CD4-positive, alpha-beta T cell (primary cell): ENCODE data around the gene PRAC1. TPM values are rescaled to one million over a fixed set of nuclear protein-coding genes. Genes with fewer than 3 reads are reported as not detected.

Experiments
- ATAC-seq: fragments of 200-7000 bp; cut with Tn5 transposase; one replicate; pipeline ENCODE4 v1.10.0; 2022; ENCODE audit warnings: mild to moderate bottlenecking; ENCODE audit not compliant: poor library complexity
- CTCF ChIA-PET: fragments of 350-600 bp; sonication (Branson Sonifier 250); formaldehyde crosslinking; loops from one replicate; lab custom pipeline; 2021; ENCODE audit warnings: antibody characterized with exemption, inconsistent platforms; lab: Charles Lee
- POLR2A ChIA-PET: fragments of 350-600 bp; sonication (Branson Sonifier 250); formaldehyde crosslinking; loops from one replicate; lab custom pipeline; 2021; ENCODE audit warnings: antibody characterized with exemption, inconsistent platforms; lab: Charles Lee
- DNase-seq, 14 experiments: peaks; one replicate each; pipeline ENCODE4 v3.0.0-alpha.2; 2013 to 2020; ENCODE audit warnings: mixed read lengths in 2 of 14
- H3K27ac ChIP-seq, 2 donors: one replicate each; pipeline versions ENCODE4 v1.5.1 to v1.7.0; 2013; ENCODE audit warnings: low read length in 2 of 2, low read depth in 1 of 2, mild to moderate bottlenecking in 1 of 2
- H3K27me3 ChIP-seq, 2 experiments: 1 replicate in 1 of 2; 2 replicates in 1 of 2; pipeline versions ENCODE4 v1.6.1 to v1.7.0; 2013; ENCODE audit warnings: low read length in 2 of 2, control low read depth in 1 of 2, mild to moderate bottlenecking in 1 of 2, moderate library complexity in 1 of 2; ENCODE audit not compliant: insufficient read depth in 2 of 2, control insufficient read depth in 1 of 2
- H3K36me3 ChIP-seq: one replicate; pipeline ENCODE4 v1.6.1; 2013; ENCODE audit warnings: low read length, control low read depth; ENCODE audit not compliant: insufficient read depth
- H3K4me1 ChIP-seq: one replicate; pipeline ENCODE4 v1.6.1; 2013; ENCODE audit warnings: low read length, control low read depth; ENCODE audit not compliant: insufficient read depth
- H3K4me3 ChIP-seq: one replicate; pipeline ENCODE4 v1.5.1; 2013; ENCODE audit warnings: mild to moderate bottlenecking, low read length, moderate library complexity
- H3K9me3 ChIP-seq, 2 experiments: 1 replicate in 1 of 2; 2 replicates in 1 of 2; pipeline versions ENCODE4 v1.6.1 to v1.7.0; 2013; ENCODE audit warnings: low read length in 2 of 2, mild to moderate bottlenecking in 2 of 2, control low read depth in 1 of 2, moderate library complexity in 1 of 2; ENCODE audit not compliant: control insufficient read depth in 1 of 2, insufficient read depth in 1 of 2
- H3K27ac Mint-ChIP-seq: one replicate; pipeline ENCODE4 v1.8.0; 2020; ENCODE audit warnings: mixed read lengths
- H3K27me3 Mint-ChIP-seq: one replicate; pipeline ENCODE4 v1.8.0; 2021; ENCODE audit warnings: mixed read lengths
- H3K36me3 Mint-ChIP-seq: one replicate; pipeline ENCODE4 v1.8.0; 2021; ENCODE audit warnings: low read depth, mixed read lengths
- H3K4me1 Mint-ChIP-seq: one replicate; pipeline ENCODE4 v1.8.0; 2021; ENCODE audit warnings: low read depth, mixed read lengths
- H3K4me3 Mint-ChIP-seq: one replicate; pipeline ENCODE4 v1.8.0; 2020; ENCODE audit warnings: mild to moderate bottlenecking, mixed read lengths
- H3K9me3 Mint-ChIP-seq: one replicate; pipeline ENCODE4 v1.8.0; 2020; ENCODE audit warnings: mixed read lengths
- CTCF ChIP-seq: fragments of 200-600 bp; IDR thresholded peaks from one replicate; pipeline ENCODE4 v1.8.0; 2022; ENCODE audit warnings: antibody characterized with exemption, mild to moderate bottlenecking
- intact Hi-C, 2 experiments: fragments of 100-400 bp; cut with DNase I in 1 of 2; cut with micrococcal nuclease in 1 of 2; formaldehyde crosslinking; loops; one replicate each; pipeline versions ENCODE4 v1.15.1 to v1.9.0; 2023 to 2025; cut with DNase I, micrococcal nuclease
- total RNA-seq, 174 experiments: library from RNA in 2 of 174; stranded (reverse) in 2 of 174; gene quantifications; one replicate each; pipeline ENCODE4 v1.2.3 and lab custom pipeline; 2021 to 2026

PRAC1 gene
- total RNA-seq, 2 experiments from 2014 or later = not detected

GRCh38 chr17:48720266-48721008 lies 1.9 kb downstream of the PRAC1 start:
- Histone ChIP-seq H3K4me1 (peaks cover 58% of the 10 kb centered on the region), H3K9me3 (peaks cover 0 to 56% of the 10 kb centered on the region in 2 experiments), H3K4me3 (no peak overlapping the region), H3K27ac (no peak overlapping the region), H3K36me3 (no peaks in the 10 kb centered on the region), H3K27me3 (peaks cover 90 to 98% of the 10 kb centered on the region in 2 experiments)
- peaks cover 100% of the 10 kb centered on the region for H3K27me3 Mint-ChIP-seq
- peaks cover 52% of the 10 kb centered on the region for H3K4me1 Mint-ChIP-seq
- ChIA-PET POLR2A (interaction anchor here (1.2 kb wide), 1 partner anchor 12 kb away, joined by 4 read pairs; no protein-coding TSS in a partner anchor), CTCF (interaction anchor here (1.1 to 1.6 kb wide), 2 partner anchors 71 to 159 kb away, joined by 3 to 4 read pairs; no protein-coding TSS in a partner anchor)
- H3K9me3 Mint-ChIP-seq = no peaks in the 10 kb centered on the region
- ATAC-seq = no peak
- DNase-seq = no peak
- TF ChIP-seq CTCF = no peak
- no peaks in the 10 kb centered on the region for H3K36me3 Mint-ChIP-seq
- peak overlapping the region; percentile 46 for H3K4me3 Mint-ChIP-seq
- intact Hi-C loops = loop anchor here in 1 of 2 experiments (5.0 kb wide), 1 partner anchor 277 kb away; the partner anchor contains the start of gene IGF2BP1
- H3K27ac Mint-ChIP-seq = no peak overlapping the region

GRCh38 chr17:48719642-48720265 lies 2.6 kb downstream of the PRAC1 start:
- Histone ChIP-seq H3K4me3 (no peak overlapping the region), H3K4me1 (peaks cover 51% of the 10 kb centered on the region), H3K27me3 (peaks cover 83 to 96% of the 10 kb centered on the region in 2 experiments), H3K27ac (no peak overlapping the region), H3K36me3 (no peaks in the 10 kb centered on the region), H3K9me3 (peaks cover 0 to 50% of the 10 kb centered on the region in 2 experiments)
- ATAC-seq = no peak
- H3K36me3 Mint-ChIP-seq = no peaks in the 10 kb centered on the region
- CTCF ChIA-PET = interaction anchor here (1.1 kb wide), 1 partner anchor 159 kb away, joined by 3 read pairs; no protein-coding TSS in a partner anchor
- no peak overlapping the region for H3K27ac Mint-ChIP-seq
- no peak for DNase-seq
- POLR2A ChIA-PET = interaction anchor here (1.0 to 1.2 kb wide), 2 partner anchors 12 to 24 kb away, joined by 3 to 4 read pairs; no protein-coding TSS in a partner anchor
- H3K9me3 Mint-ChIP-seq = no peaks in the 10 kb centered on the region
- no peak for TF ChIP-seq CTCF
- H3K4me1 Mint-ChIP-seq = peaks cover 45% of the 10 kb centered on the region
- peaks cover 100% of the 10 kb centered on the region for H3K27me3 Mint-ChIP-seq
- no peak overlapping the region for H3K4me3 Mint-ChIP-seq
- intact Hi-C loops = loop anchor here in 1 of 2 experiments (2.0 to 5.0 kb wide), 2 partner anchors 29 to 278 kb away; partner anchors contain the start of gene IGF2BP1
